GM18909 (cell line): ENCODE results near the gene FOXP1.

Experiments used
- ATAC-seq: cut with Tn5 transposase; IDR thresholded peaks from one replicate; pipeline ENCODE4 v1.9.1; 2021; ENCODE audit warnings: mild to moderate bottlenecking; ENCODE audit not compliant: unreplicated experiment, poor library complexity

FOXP1 gene

GRCh38 chr3:71045212-71045916 is 538.2 kb downstream of the FOXP1 start:
- no peak for ATAC-seq

- no peak for ATAC-seq
Observed at GRCh38 chr3:71042759-71043158, 540.8 kb downstream of the FOXP1 start.

GRCh38 chr3:71041371-71041770 is 542.2 kb downstream of the FOXP1 start:
- no peak for ATAC-seq

GRCh38 chr3:71039332-71039731 is 544.2 kb downstream of the FOXP1 start:
- ATAC-seq: no peak

- no peak for ATAC-seq
Observed at GRCh38 chr3:71037775-71038174, 545.8 kb downstream of the FOXP1 start.

GRCh38 chr3:71035886-71036285 is 547.6 kb downstream of the FOXP1 start:
- no peak for ATAC-seq

- ATAC-seq: no peak
Observed at GRCh38 chr3:71035314-71035713, 548.2 kb downstream of the FOXP1 start.

- no peak for ATAC-seq
Observed at GRCh38 chr3:71033681-71034220, 549.8 kb downstream of the FOXP1 start.

- no peak for ATAC-seq
Observed at GRCh38 chr3:71031914-71032521, 551.5 kb downstream of the FOXP1 start.

- ATAC-seq: no peak
Observed at GRCh38 chr3:71031181-71031580, 552.3 kb downstream of the FOXP1 start.

GRCh38 chr3:71030748-71031147 is 552.8 kb downstream of the FOXP1 start:
- no peak for ATAC-seq

GRCh38 chr3:71029770-71030169 is 553.8 kb downstream of the FOXP1 start:
- ATAC-seq: no peak

GRCh38 chr3:71028802-71029201 is 554.7 kb downstream of the FOXP1 start:
- ATAC-seq: no peak

- ATAC-seq: no peak
Observed at GRCh38 chr3:71028184-71028583, 555.3 kb downstream of the FOXP1 start.

- ATAC-seq: no peak
Observed at GRCh38 chr3:71026634-71027578, 556.6 kb downstream of the FOXP1 start.

- ATAC-seq: no peak
Observed at GRCh38 chr3:71025516-71025915, 558.0 kb downstream of the FOXP1 start.

GRCh38 chr3:71025010-71025409 is 558.5 kb downstream of the FOXP1 start:
- no peak for ATAC-seq

GRCh38 chr3:71022551-71023335 is 560.8 kb downstream of the FOXP1 start:
- no peak for ATAC-seq

GRCh38 chr3:71018799-71019198 is 564.7 kb downstream of the FOXP1 start:
- no peak for ATAC-seq
